HG03342 (cell line): ENCODE measurements around the gene DBR1.
"Not testable (repeated sequence)": the region's sequence is repeated elsewhere in the genome, so short reads cannot be mapped to it uniquely, and the experiment has no call there.

Experiments
- ATAC-seq: cut with Tn5 transposase; IDR thresholded peaks from one replicate; pipeline ENCODE4 v1.9.1; 2021; ENCODE audit warnings: mild to moderate bottlenecking, moderate library complexity; ENCODE audit not compliant: unreplicated experiment

Gene DBR1

GRCh38 chr3:138187296-138188012 lies 12.7 kb upstream of the DBR1 start, which contains the start of gene ARMC8:
Gene ARMC8 (plus strand): TSS chr3:138187301. CDS start chr3:138187555, 254 bp downstream.
- ATAC-seq, result peak; percentile 56

- peak; percentile 91 for ATAC-seq
Observed at GRCh38 chr3:138186803-138187295, 12.1 kb upstream of the DBR1 start.

- no peak for ATAC-seq
Observed at GRCh38 chr3:138186221-138186620, 11.5 kb upstream of the DBR1 start.

- ATAC-seq, result no peak
Observed at GRCh38 chr3:138184994-138185393, 10.3 kb upstream of the DBR1 start.

- peak; percentile 76 for ATAC-seq
Observed at GRCh38 chr3:138180375-138181029, 5.8 kb upstream of the DBR1 start.

GRCh38 chr3:138173769-138174420 lies 826 bp downstream of the DBR1 start:
- no peak for ATAC-seq

- ATAC-seq, result no peak
Observed at GRCh38 chr3:138172625-138173024, 2.1 kb downstream of the DBR1 start.

GRCh38 chr3:138165061-138165460 lies 9.7 kb downstream of the DBR1 start:
- no peak for ATAC-seq

GRCh38 chr3:138157743-138158142 lies 17.0 kb downstream of the DBR1 start:
- no peak for ATAC-seq

GRCh38 chr3:138154534-138154933 lies 20.2 kb downstream of the DBR1 start:
- no peak for ATAC-seq

- ATAC-seq, result no peak
Observed at GRCh38 chr3:138148503-138148902, 26.2 kb downstream of the DBR1 start.

- ATAC-seq, result not testable (repeated sequence)
Observed at GRCh38 chr3:138142181-138142580, 32.5 kb downstream of the DBR1 start.

GRCh38 chr3:138140940-138141339 lies 33.8 kb downstream of the DBR1 start:
- no peak for ATAC-seq

GRCh38 chr3:138139691-138140090 lies 35.0 kb downstream of the DBR1 start:
- no peak for ATAC-seq

GRCh38 chr3:138137861-138138260 lies 36.9 kb downstream of the DBR1 start:
- no peak for ATAC-seq

GRCh38 chr3:138136201-138136600 lies 38.5 kb downstream of the DBR1 start:
- ATAC-seq, result no peak

GRCh38 chr3:138135833-138136194 lies 38.9 kb downstream of the DBR1 start:
- ATAC-seq, result no peak

- ATAC-seq, result no peak
Observed at GRCh38 chr3:138135146-138135832, 39.4 kb downstream of the DBR1 start.

GRCh38 chr3:138132239-138132638 lies 42.5 kb downstream of the DBR1 start, which contains the start of gene A4GNT:
Gene A4GNT (minus strand): TSS chr3:138132390. CDS start chr3:138131256, 1,134 bp downstream.
- no peak for ATAC-seq

GRCh38 chr3:138127636-138128365 lies 46.9 kb downstream of the DBR1 start:
- ATAC-seq, result no peak
